Liver (tissue), 9 donors: ENCODE results near the gene DMAC2L. TPM values are rescaled to one million over a fixed set of nuclear protein-coding genes. Genes with fewer than 3 reads are reported as not detected.

ENCODE experiments used
- DNase-seq: peaks from one replicate; pipeline ENCODE4 v3.0.0-alpha.2; 2017; ENCODE audit warnings: low spot score
- H3K27ac ChIP-seq, 2 donors: one replicate each; pipeline ENCODE4 v1.7.0; 2013; ENCODE audit warnings: inconsistent platforms in 2 of 2, low read length in 2 of 2, control low read depth in 1 of 2, low read depth in 1 of 2, mild to moderate bottlenecking in 1 of 2
- H3K27me3 ChIP-seq, 4 donors: one replicate each; pipeline versions ENCODE4 v1.6.1 to v1.7.0; 2013; ENCODE audit warnings: low read length in 3 of 4, inconsistent platforms in 1 of 4, mild to moderate bottlenecking in 1 of 4, moderate library complexity in 1 of 4; ENCODE audit not compliant: control insufficient read depth in 4 of 4, insufficient read depth in 4 of 4
- H3K36me3 ChIP-seq, 4 donors: one replicate each; pipeline versions ENCODE4 v1.6.1 to v1.7.0; 2013; ENCODE audit warnings: low read length in 3 of 4, mild to moderate bottlenecking in 3 of 4, low read depth in 1 of 4, moderate library complexity in 1 of 4; ENCODE audit not compliant: control insufficient read depth in 4 of 4, insufficient read depth in 3 of 4
- H3K4me1 ChIP-seq, 4 donors: one replicate each; pipeline versions ENCODE4 v1.6.1 to v1.7.0; 2013; ENCODE audit warnings: low read length in 3 of 4, mild to moderate bottlenecking in 3 of 4, moderate library complexity in 1 of 4; ENCODE audit not compliant: control insufficient read depth in 4 of 4, insufficient read depth in 4 of 4
- H3K4me3 ChIP-seq, 3 donors: one replicate each; pipeline versions ENCODE4 v1.6.1 to v1.7.0; 2013; ENCODE audit warnings: low read length in 3 of 3, control low read depth in 1 of 3, low read depth in 1 of 3, mild to moderate bottlenecking in 1 of 3
- H3K9ac ChIP-seq, 2 donors: one replicate each; pipeline ENCODE4 v1.7.0; 2013; ENCODE audit warnings: low read length in 2 of 2, mild to moderate bottlenecking in 2 of 2, moderate library complexity in 2 of 2, control low read depth in 1 of 2, low read depth in 1 of 2
- H3K9me3 ChIP-seq, 4 donors: one replicate each; pipeline versions ENCODE4 v1.6.1 to v1.7.0; 2013; ENCODE audit warnings: low read length in 3 of 4; ENCODE audit not compliant: control insufficient read depth in 4 of 4
- CTCF ChIP-seq: fragments of 150-350 bp; IDR thresholded peaks from 2 replicates; pipeline ENCODE4 v1.5.1; 2017; ENCODE audit warnings: improper control_type of control experiment, low read depth, low read length; ENCODE audit not compliant: missing input control
- FOXA1 ChIP-seq: IDR thresholded peaks from 2 replicates; pipeline ENCODE4 v1.6.1; 2016; ENCODE audit warnings: antibody characterized with exemption
- GABPA ChIP-seq, 2 donors: IDR thresholded peaks in 1 of 2; conservative IDR thresholded peaks in 1 of 2; 2 replicates each; pipeline ENCODE4 v1.6.1; 2016; ENCODE audit warnings: antibody characterized with exemption in 2 of 2, mild to moderate bottlenecking in 1 of 2, moderate library complexity in 1 of 2
- HNF4A ChIP-seq, 2 donors: conservative IDR thresholded peaks; 2 replicates each; pipeline ENCODE4 v1.6.1; 2016; ENCODE audit warnings: antibody characterized with exemption in 2 of 2, mild to moderate bottlenecking in 2 of 2
- HNF4G ChIP-seq: IDR thresholded peaks from 2 replicates; pipeline ENCODE4 v1.6.1; 2016; ENCODE audit warnings: antibody characterized with exemption
- JUND ChIP-seq, 2 donors: IDR thresholded peaks; 2 replicates each; pipeline ENCODE4 v1.6.1; 2016; ENCODE audit warnings: antibody characterized with exemption in 2 of 2
- MAX ChIP-seq: IDR thresholded peaks from 2 replicates; pipeline ENCODE4 v1.6.1; 2016; ENCODE audit warnings: antibody characterized with exemption
- NR2F2 ChIP-seq: IDR thresholded peaks from 2 replicates; pipeline ENCODE4 v1.6.1; 2016; ENCODE audit warnings: antibody characterized with exemption
- RAD21 ChIP-seq, 2 donors: IDR thresholded peaks; 2 replicates each; pipeline ENCODE4 v1.6.1; 2016; ENCODE audit warnings: antibody characterized with exemption in 2 of 2, mild to moderate bottlenecking in 2 of 2
- RXRA ChIP-seq, 2 donors: IDR thresholded peaks; 2 replicates each; pipeline ENCODE4 v1.6.1; 2017 to 2018; ENCODE audit warnings: antibody characterized with exemption in 2 of 2, mild to moderate bottlenecking in 1 of 2
- SP1 ChIP-seq: IDR thresholded peaks from 2 replicates; pipeline ENCODE4 v1.6.1; 2018; ENCODE audit warnings: antibody characterized with exemption, mild to moderate bottlenecking
- TAF1 ChIP-seq: conservative IDR thresholded peaks from 2 replicates; pipeline ENCODE4 v1.6.1; 2016; ENCODE audit warnings: antibody characterized with exemption, mild to moderate bottlenecking
- YY1 ChIP-seq: IDR thresholded peaks from 2 replicates; pipeline ENCODE4 v1.6.1; 2016; ENCODE audit warnings: antibody characterized with exemption, mild to moderate bottlenecking
- ZBTB33 ChIP-seq: IDR thresholded peaks from 2 replicates; pipeline ENCODE4 v1.6.1; 2016; ENCODE audit warnings: antibody characterized with exemption
- WGBS: extraction: QIAGEN DNeasy Blood & Tissue Kit; methylation state at CpG from one replicate; pipeline ENCODE4 v1.1.7; 2013; 5-methylcytosine and 5-hydroxymethylcytosine counted together
- polyA plus RNA-seq, 2 donors: library from polyadenylated mRNA; stranded (reverse) in 1 of 2; unstranded in 1 of 2; fragments of 200-250 nt in 1 of 2; fragments of >200 nt in 1 of 2; fragmentation: Nextera tagmentation in 1 of 2; extraction: Ambion mirVana in 1 of 2; gene quantifications; one replicate each; pipeline versions ENCODE4 v1.2.1 to v1.2.3, GENCODE V29; 2013 to 2015
- total RNA-seq, 2 donors: library from RNA; depleted of rRNA; stranded (reverse); fragments of >200 nt; gene quantifications; one replicate each; pipeline ENCODE4 v1.2.3, GENCODE V29; 2014
- donor health status: healthy.
- donor health status: healthy.
- donor health status: healthy.
- donor health status: healthy.
- donor health status: healthy.

Gene DMAC2L
- total and polyA plus RNA-seq, 4 donors: 5.2 to 17.2 (median 6.5) TPM

GRCh38 chr14:50290306-50290705, 21.8 kb upstream of the DMAC2L start:
- WGBS: 87% methylated on average over 5 of the region's 5 CpGs
- Histone ChIP-seq H3K9ac (no peak overlapping the region), H3K4me3 (no peak overlapping the region), H3K4me1 (peaks cover 0 to under 1% (median 0%) of the 10 kb centered on the region in 4 donors), H3K27me3 (no peaks in the 10 kb centered on the region), H3K36me3 (peaks cover 0 to 6% (median 4%) of the 10 kb centered on the region in 4 donors), H3K27ac (no peak overlapping the region), H3K9me3 (no peaks in the 10 kb centered on the region)
- no peak for DNase-seq
- TF ChIP-seq GABPA (IDR thresholded peaks at IDR 0.05 in 1 of 2, conservative IDR thresholded peaks at IDR 0.05 in 1 of 2): no peak
- no peak for TF ChIP-seq TAF1
- TF ChIP-seq JUND (IDR thresholded peaks at IDR 0.05): no peak
- TF ChIP-seq MAX: no peak
- TF ChIP-seq FOXA1: no peak
- no peak for TF ChIP-seq HNF4A (conservative IDR thresholded peaks at IDR 0.05)
- TF ChIP-seq HNF4G: no peak
- no peak for TF ChIP-seq SP1
- TF ChIP-seq NR2F2: no peak
- TF ChIP-seq RXRA (IDR thresholded peaks at IDR 0.05): no peak
- TF ChIP-seq ZBTB33: no peak
- no peak for TF ChIP-seq CTCF

GRCh38 chr14:50299585-50299984, 12.5 kb upstream of the DMAC2L start:
- Histone ChIP-seq H3K4me3 (no peak overlapping the region), H3K27me3 (no peaks in the 10 kb centered on the region), H3K9me3 (no peaks in the 10 kb centered on the region), H3K36me3 (peaks cover 0 to 2% (median under 1%) of the 10 kb centered on the region in 4 donors), H3K4me1 (peaks cover 3 to 7% (median 4%) of the 10 kb centered on the region in 4 donors), H3K9ac (no peak overlapping the region), H3K27ac (no peak overlapping the region)
- TF ChIP-seq YY1 (no peak), NR2F2 (no peak), RXRA (IDR thresholded peaks at IDR 0.05) (no peak), MAX (no peak), JUND (IDR thresholded peaks at IDR 0.05) (no peak), TAF1 (no peak), FOXA1 (no peak), ZBTB33 (no peak), RAD21 (IDR thresholded peaks at IDR 0.05) (no peak), CTCF (no peak)
- 98% methylated on average over 2 of the region's 2 CpGs for WGBS
- DNase-seq: no peak
